ENCODE measurements around the gene DAZAP1. TPM values are rescaled to one million over a fixed set of nuclear protein-coding genes. Genes with fewer than 3 reads are reported as not detected.

DAZAP1 gene
- total RNA-seq, 1 donor, result 40.9 TPM

DNA sequence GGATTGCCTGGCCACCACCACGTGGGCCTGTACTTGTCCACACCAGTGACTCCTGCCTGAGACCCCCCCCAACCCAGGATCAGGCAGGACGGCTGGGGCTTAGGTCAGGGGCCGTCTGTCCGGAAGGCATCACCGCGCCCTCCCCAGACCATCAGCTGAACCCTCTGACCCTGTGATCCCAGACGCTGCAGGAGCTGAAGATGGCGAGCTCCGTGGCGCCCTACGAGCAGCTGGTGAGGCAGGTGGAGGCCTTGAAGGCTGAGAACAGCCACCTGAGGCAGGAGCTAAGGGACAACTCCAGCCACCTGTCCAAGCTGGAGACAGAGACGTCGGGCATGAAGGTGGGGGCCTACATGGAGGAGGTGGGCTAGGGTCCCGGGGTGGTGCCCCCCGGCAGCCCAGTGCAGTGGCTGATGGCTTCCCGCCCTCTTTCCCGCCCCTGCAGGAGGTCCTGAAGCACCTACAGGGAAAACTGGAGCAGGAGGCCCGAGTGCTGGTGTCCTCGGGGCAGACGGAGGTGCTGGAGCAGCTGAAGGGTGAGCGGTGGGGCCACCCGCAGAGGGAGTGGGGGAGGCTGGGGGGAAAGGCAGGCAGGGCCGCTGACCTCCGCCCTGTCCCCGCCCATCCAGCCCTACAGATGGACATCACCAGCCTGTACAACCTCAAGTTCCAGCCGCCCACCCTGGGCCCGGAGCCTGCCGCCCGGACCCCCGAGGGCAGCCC, 45.6 kb downstream of the DAZAP1 start:
- TF ChIP-seq, protein P1, sequence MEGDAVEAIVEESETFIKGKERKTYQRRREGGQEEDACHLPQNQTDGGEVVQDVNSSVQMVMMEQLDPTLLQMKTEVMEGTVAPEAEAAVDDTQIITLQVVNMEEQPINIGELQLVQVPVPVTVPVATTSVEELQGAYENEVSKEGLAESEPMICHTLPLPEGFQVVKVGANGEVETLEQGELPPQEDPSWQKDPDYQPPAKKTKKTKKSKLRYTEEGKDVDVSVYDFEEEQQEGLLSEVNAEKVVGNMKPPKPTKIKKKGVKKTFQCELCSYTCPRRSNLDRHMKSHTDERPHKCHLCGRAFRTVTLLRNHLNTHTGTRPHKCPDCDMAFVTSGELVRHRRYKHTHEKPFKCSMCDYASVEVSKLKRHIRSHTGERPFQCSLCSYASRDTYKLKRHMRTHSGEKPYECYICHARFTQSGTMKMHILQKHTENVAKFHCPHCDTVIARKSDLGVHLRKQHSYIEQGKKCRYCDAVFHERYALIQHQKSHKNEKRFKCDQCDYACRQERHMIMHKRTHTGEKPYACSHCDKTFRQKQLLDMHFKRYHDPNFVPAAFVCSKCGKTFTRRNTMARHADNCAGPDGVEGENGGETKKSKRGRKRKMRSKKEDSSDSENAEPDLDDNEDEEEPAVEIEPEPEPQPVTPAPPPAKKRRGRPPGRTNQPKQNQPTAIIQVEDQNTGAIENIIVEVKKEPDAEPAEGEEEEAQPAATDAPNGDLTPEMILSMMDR (IDR thresholded peaks at IDR 0.05; ENCODE audit: extremely low read depth, low read depth, low read length), result no peak
- Histone ChIP-seq H3K4me3 (ENCODE audit: insufficient read depth, low read length) (no peak overlapping the region), H3K27ac (ENCODE audit: low read depth, low read length) (no peak overlapping the region), H3K4me1 (ENCODE audit: insufficient read depth, low read length) (no peaks in the 10 kb centered on the region), H2AFZ (ENCODE audit: low read length) (no peak overlapping the region), H3K4me2 (ENCODE audit: insufficient read depth, low read length) (no peak overlapping the region), H3K27me3 (ENCODE audit: insufficient read depth, low read length) (peaks cover 86% of the 10 kb centered on the region), H3K9me3 (ENCODE audit: low read depth, low read length) (no peaks in the 10 kb centered on the region), H3K36me3 (ENCODE audit: insufficient read depth, low read length) (no peaks in the 10 kb centered on the region), H4K20me1 (ENCODE audit: insufficient read depth, low read length) (peaks cover 33% of the 10 kb centered on the region), H3K79me2 (ENCODE audit: insufficient read depth, low read length) (no peaks in the 10 kb centered on the region)
- peak; percentile 91 for DNase-seq (ENCODE audit: insufficient read length, low spot score, missing footprints)

DNA sequence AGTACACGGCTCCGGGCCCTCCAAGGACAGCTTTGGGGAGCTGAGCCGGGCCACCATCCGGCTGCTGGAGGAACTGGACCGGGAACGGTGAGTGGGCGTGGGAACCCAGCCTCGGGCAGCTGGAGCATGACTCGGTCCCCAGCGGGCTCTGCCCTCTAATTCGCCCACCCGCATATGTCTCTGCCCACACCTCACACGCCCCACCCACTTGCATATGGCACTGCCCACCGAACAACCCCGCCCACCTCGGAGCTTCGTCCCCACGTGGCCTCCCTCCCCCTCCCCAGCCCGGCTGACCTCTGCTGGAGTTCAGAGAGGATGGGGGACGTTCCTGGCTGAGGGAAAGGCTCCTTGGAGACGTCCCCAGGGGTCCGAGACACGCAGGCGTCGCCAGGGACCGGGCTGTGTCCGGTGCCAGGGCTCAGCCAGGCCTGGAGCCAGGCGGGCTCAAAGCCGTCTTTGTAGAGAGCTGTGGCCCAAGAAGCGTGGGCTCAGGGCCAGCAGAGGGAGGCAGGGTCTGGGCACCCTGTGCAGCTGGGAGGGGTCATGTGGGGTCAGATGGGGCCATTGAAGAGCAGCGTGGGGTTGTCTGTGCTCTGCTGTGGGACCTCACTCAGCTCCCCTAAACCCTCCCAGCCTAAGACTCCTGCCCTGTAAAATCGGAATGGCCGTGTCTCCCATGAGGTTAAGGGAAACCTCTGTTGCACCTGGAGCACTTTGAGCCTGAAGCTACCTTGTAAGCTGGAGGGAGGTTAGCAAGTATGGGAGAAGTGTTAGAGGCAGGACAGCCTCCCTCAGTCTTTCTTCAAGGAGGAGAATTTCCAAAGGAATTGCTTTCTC, 46.4 kb downstream of the DAZAP1 start:
- peak; percentile 99 for DNase-seq (ENCODE audit: insufficient read length, low spot score, missing footprints)
- peaks cover 81% of the 10 kb centered on the region for H3K27me3 ChIP-seq (ENCODE audit: insufficient read depth, low read length)

DNA sequence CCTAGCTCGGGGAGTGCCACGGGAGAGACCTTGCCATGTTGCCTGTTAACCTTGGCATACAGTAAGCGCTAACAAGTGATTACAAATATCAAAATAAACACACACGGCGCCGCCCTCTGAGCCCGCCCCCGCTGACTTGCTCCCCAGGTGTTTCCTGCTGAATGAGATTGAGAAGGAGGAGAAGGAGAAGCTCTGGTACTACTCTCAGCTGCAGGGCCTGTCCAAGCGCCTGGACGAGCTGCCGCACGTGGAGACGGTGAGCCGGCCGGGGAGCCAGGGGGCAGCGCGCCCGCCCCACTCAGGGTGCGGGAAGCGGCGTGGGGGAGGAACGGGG, 47.6 kb downstream of the DAZAP1 start:
- TF ChIP-seq, protein P1 (IDR thresholded peaks at IDR 0.05; ENCODE audit: extremely low read depth, low read depth, low read length), result no peak

More for the DNA sequence above, 46.4 kb downstream of the DAZAP1 start:
- H3K4me2 ChIP-seq (ENCODE audit: insufficient read depth, low read length), result no peak overlapping the region
- H3K4me1 ChIP-seq (ENCODE audit: insufficient read depth, low read length), result no peaks in the 10 kb centered on the region
- no peaks in the 10 kb centered on the region for H3K36me3 ChIP-seq (ENCODE audit: insufficient read depth, low read length)
- no peak overlapping the region for H3K27ac ChIP-seq (ENCODE audit: low read depth, low read length)
- H3K9me3 ChIP-seq (ENCODE audit: low read depth, low read length), result no peaks in the 10 kb centered on the region
- no peak overlapping the region for H2AFZ ChIP-seq (ENCODE audit: low read length)
- no peaks in the 10 kb centered on the region for H3K79me2 ChIP-seq (ENCODE audit: insufficient read depth, low read length)
- TF ChIP-seq, protein P1 (IDR thresholded peaks at IDR 0.05; ENCODE audit: extremely low read depth, low read depth, low read length), result no peak
- H4K20me1 ChIP-seq (ENCODE audit: insufficient read depth, low read length), result peaks cover 37% of the 10 kb centered on the region
- H3K4me3 ChIP-seq (ENCODE audit: insufficient read depth, low read length), result no peak overlapping the region

More for the DNA sequence above, 47.6 kb downstream of the DAZAP1 start:
- no peaks in the 10 kb centered on the region for H3K36me3 ChIP-seq (ENCODE audit: insufficient read depth, low read length)
- no peaks in the 10 kb centered on the region for H3K9me3 ChIP-seq (ENCODE audit: low read depth, low read length)
- no peak overlapping the region for H3K27ac ChIP-seq (ENCODE audit: low read depth, low read length)
- no peak for DNase-seq (ENCODE audit: insufficient read length, low spot score, missing footprints)
- no peaks in the 10 kb centered on the region for H3K4me1 ChIP-seq (ENCODE audit: insufficient read depth, low read length)
- no peak overlapping the region for H2AFZ ChIP-seq (ENCODE audit: low read length)
- peaks cover 69% of the 10 kb centered on the region for H3K27me3 ChIP-seq (ENCODE audit: insufficient read depth, low read length)
- peaks cover 29% of the 10 kb centered on the region for H4K20me1 ChIP-seq (ENCODE audit: insufficient read depth, low read length)
- H3K79me2 ChIP-seq (ENCODE audit: insufficient read depth, low read length), result no peaks in the 10 kb centered on the region
- H3K4me3 ChIP-seq (ENCODE audit: insufficient read depth, low read length), result no peak overlapping the region
- no peak overlapping the region for H3K4me2 ChIP-seq (ENCODE audit: insufficient read depth, low read length)

Data from osteoblast (primary cell).